Dorsolateral prefrontal cortex (tissue), 118 donors: ENCODE results near the gene STAMBP. TPM values are rescaled to one million over a fixed set of nuclear protein-coding genes. Genes with fewer than 3 reads are reported as not detected.

Experiments
- total RNA-seq, 120 experiments: library from RNA; stranded (reverse); gene quantifications; one replicate each; pipeline versions ENCODE4 v1.2.3 to v1.2.4, GENCODE V29; 2022

Gene STAMBP
- total RNA-seq, 120 experiments from 2014 or later, result 29.9 to 95.9 (median 44.7) TPM

Other genes starting within 250 kb of the STAMBP start
- gene NAT8, start 186.5 kb upstream of the STAMBP start, total RNA-seq, result under 1 TPM in 1 of 120 experiments, not detected in 119; 0.67 TPM
- 10 to 100 TPM; 12.6 to 29.0 (median 19.5) TPM for gene TPRKB, start 91.6 kb upstream of the STAMBP start, total RNA-seq
- gene DUSP11, start 48.9 kb upstream of the STAMBP start, total RNA-seq, result 10 to 100 TPM; 12.9 to 31.6 (median 21.5) TPM
- gene C2orf78, start 44.8 kb upstream of the STAMBP start, total RNA-seq, result not detected
- gene ACTG2, start 64.0 kb downstream of the STAMBP start, total RNA-seq, result 10 to 100 TPM in 9 of 120 experiments, 1 to 10 TPM in 63, under 1 TPM in 29, not detected in 19; 0.29 to 66.1 (median 2.0) TPM
- gene DGUOK, start 97.9 kb downstream of the STAMBP start, total RNA-seq, result 10 to 100 TPM; 29.0 to 56.8 (median 44.9) TPM
- gene TET3, start 155.9 kb downstream of the STAMBP start, total RNA-seq, result 10 to 100 TPM; 16.6 to 47.0 (median 25.4) TPM